Left forelimb (tissue), 1 donor: ENCODE data around the gene DDX31.

ENCODE experiments used
- DNase-seq: peaks from one replicate; pipeline ENCODE4 v3.0.0-alpha.2; 2018; ENCODE audit warnings: low spot score

DDX31 gene

DNA sequence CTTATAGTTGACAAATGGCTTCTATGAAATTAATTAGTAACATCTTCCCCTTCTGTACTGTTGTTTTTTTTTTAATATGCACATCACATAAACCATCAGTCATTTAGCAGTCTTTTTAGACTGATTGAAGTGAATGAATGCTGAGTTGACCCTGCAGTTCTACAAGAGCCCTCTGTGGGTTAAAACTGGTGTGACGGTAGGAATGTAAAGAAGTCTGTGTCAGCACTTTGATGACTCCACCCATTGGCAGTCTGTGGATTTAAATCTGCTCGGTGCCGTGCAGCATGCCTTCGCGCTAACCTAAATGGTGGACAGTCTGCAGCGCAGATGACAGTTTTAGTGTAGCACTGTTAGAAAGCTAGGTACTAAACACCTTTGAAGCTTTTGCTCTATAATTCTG is 3.6 kb upstream of the DDX31 start:
- DNase-seq, result no peak

DNA sequence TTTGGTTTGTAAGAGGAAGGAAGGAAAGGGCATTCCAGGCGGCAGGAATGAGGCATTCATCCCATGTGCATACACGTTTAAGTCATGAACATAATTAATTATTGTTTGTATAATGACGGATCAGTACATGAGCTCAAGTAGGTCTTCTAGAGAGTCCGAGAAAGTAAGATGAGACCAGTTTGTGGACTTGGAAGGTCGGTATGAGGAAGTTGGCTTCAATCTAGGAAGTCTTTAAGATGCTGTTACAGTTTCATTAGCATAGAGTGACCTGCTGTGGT is 2.6 kb upstream of the DDX31 start:
- DNase-seq, result no peak

DNA sequence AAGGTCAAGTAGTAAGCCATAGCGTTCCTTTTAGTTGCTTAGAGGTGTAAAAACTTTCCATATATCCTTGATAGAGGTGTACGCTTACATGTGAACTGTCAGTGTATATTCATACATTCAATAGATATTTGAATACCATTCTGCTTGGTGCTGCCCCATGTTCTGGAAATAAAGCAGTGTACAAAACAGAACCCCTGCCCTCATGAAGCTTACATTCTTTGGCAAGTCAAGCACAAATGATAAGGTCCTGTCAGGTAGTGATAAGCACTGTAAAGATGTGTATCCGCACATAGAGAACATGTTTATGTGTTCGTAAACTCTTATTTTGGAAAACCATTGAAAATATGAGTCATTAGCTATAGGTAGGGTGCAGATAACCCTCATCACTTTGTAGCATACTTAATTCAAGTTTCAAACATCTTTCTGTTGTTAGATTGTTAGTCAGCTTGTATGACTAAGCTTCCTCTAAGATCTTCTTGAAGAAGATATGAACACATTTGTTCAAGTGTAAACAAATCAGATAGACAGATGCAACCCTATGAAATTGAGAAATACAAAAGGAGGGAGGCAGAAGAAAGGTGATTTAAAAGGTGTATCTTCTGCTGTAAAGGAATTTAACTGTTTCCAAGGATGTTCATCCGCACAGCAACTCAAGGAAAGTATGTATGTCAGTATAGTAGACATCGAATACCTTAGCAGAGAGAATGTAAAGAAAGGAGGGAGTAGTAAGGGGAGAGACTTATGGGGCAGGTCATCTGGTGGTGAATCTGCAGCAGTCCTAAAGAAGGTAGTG is 2.0 kb upstream of the DDX31 start:
- no peak for DNase-seq

DNA sequence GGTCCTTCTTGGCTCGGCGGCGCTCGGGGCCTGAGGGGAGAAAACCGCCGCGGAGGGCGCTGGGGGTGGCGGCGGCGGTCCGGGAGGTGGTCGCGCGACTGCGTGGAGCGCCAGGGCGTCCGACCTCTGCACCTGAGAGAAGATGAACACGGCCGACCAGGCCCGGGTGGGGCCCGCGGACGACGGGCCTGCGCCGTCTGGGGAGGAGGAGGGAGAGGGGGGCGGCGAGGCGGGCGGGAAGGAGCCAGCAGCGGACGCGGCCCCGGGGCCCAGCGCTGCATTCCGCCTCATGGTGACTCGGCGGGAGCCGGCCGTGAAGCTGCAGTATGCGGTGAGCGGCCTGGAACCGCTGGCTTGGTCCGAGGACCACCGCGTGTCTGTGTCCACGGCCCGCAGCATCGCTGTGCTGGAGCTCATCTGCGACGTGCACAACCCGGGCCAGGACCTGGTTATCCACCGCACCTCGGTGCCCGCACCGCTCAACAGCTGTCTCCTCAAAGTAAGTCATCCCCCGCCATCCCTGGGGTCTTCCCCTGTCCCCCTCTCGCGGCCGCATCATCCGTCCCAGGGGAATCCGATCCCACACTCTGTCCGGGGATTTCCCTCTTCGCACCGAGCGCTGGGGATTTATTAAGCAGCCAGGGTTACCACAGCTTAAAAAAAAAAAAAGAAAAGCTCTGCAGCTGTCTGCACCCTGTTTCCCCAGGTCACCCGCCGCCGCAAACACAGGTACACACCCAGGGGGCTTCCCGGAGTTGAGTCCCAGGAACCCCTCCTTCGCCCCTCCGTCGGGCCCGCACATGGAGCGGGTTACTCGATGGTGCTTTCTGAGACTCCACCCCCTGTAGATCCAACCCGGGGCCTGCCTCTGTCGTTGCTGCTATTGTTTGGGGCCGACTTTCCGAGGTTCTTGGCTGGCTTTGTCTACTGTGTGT is 941 bp upstream of the DDX31 start, which contains the start of gene GTF3C4:
GTF3C4 (plus strand) TSS at position 8 of the 935 bp plus-strand sequence; CDS start at position 143, 135 bp downstream.
- no peak for DNase-seq

DNA sequence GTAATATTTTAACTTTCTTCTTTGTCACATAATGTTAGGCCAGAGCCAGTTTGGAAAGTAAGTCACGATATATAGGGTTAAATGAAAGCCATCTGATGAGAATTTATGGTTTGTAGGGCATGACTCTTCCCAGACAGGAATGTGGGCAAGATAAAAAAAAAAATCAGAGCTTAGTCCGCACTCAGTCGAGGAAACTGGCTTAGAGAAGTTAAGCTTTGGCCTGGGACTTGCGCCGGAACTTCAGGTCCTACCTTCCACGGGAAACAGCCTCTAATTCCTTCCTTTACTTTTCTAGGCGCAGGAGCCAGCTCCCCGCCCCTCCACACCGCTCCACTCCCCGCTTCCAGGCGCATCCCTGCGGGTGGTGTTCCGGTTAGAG is 475 bp downstream of the DDX31 start:
- DNase-seq, result no peak

DNA sequence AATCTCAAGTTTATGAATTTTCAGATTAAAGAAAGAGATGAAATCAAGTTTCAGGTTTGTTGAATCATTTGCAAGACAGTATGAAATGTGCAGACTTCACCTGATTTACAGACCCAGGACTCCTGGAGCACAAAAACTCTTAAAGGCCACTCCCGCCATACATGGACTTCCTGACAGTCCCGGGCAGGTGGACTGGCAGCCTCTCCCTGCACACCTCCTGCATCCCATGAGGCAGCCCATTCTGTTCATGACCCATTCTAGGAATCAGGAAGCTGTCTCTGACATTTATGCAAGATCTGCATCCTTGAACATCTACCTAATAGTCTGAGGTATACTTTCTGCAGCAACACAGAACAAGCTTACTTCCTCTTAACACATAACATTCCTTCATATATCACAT is 5.9 kb downstream of the DDX31 start:
- DNase-seq, result no peak

DNA sequence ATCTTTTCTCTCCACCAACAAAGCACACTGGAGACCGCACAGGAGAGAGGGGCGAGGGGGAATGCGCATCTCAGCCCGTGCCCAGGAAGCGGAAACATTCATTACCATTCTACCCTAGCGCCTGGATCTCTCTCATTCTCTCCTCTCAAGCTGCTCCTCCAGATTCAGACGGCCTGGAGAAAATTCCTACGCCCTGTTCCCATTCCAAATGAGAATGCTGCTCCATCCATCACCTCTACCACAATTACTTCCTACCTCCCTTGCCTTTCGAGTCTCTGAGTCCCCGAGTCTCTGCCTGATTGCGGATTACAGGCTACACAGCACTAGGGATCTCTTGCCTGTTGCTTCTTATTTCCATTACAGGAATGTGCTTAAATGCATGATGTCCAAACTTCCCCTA is 6.7 kb downstream of the DDX31 start:
- DNase-seq, result no peak

DNA sequence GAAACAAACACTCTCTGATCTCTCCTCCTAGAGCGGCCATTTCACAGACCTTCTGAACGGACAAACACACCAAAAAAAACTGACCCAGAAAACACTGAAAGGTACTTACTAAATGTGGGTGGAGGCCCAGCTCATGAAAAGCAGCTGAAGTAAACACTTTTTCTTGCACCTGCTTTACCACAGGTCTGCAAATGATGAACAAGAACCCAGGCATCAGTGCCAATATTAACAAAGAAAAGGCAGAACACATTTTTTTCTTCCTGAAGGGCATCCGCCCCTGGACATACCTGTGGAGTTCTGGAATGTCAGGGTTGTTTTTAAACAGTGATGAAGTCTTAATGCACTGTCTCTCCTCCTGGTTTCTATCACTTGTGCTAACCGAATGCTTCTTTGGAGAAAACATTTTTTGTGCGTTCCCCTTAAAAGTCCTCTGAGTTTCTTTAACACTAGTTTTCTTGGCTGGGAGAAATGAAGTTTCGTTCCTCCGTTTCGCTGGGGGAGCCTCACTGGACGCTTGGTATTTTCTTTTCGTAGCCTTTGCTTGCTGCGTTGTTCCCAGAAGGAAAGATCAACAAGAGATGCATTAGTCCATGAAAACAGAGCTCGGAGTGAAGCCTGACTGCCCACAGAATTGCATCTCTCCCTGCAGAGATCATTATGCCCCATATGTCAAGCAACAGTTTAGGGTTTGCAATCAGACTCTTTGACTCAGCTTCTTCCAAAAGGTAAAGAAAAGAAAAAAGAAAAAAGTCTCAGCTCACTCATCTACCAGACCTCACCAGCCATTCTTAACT is 7.4 kb downstream of the DDX31 start:
- no peak for DNase-seq

DNA sequence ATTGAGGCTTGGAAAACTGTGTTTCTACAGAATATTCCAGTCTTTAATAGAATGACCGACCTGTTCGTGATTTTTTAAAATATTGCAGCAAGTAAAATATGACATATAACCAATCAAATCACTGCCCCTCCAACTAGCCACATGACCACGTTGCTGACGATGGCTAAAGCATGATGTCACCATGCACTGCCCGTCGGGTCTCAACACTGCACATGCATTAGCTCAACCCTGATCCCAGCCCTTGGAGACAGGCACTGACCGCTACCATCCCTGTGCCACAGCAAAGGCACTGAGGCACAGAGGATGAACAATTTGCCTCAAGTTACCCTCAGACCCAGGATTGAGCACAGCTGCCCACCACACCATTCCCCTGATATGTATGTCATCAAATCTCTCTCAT is 13.5 kb downstream of the DDX31 start:
- no peak for DNase-seq

DNA sequence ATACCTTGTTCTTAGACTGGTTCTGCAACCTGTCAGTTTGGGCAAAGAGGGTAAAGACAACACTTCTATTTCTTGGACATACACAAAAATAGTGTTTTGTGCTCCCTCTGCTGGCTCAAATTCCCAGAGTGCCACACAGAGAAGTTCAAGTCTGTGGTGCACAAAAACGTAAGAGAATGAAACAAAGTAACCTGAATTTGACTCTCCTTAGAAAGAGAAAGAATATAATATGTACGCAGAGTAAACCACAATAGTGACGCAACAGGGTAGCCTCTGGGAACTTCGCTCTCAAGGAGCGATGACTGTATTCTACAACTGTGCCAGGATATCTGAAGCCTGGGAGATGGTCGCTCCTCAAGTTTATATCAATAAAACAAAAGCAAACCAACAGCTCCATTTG is 18.5 kb downstream of the DDX31 start:
- no peak for DNase-seq

DNA sequence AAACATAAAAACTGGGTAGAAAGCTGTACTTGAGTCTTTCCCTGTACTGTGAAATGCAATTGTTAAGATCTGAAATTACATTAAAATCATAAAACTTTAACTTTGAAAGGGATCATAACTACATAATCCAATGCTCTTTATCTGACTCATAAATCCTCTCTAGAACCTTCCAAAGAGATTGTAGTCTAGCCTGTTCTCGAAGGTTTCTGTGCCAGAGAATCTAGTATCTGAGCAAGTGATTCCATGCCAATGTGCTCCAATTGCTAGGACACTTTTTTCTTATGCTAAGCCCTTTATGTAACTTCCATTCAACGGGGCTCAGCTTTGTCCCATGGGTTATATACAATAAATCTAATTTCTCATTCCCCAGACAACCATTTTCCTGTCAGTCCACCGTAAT is 21.1 kb downstream of the DDX31 start:
- DNase-seq, result no peak

DNA sequence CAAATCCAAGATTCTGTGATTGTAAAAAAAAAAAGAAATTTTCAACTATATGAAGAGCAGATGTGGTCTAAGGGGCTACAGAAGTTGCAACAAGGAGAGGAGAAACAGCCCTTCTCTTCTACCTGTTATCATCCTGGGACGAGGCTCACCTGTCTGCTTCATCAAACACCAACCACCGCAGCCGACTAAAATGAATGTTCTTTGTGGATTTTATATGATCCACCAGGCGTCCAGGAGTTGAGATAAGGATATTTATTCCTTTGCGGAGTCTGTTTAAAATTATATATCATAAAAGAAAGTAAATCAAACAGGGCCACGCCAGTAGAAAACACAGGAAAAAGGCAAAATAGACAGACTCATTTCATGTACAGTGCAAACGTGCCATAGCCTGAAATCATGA is 21.5 kb downstream of the DDX31 start:
- no peak for DNase-seq

DNA sequence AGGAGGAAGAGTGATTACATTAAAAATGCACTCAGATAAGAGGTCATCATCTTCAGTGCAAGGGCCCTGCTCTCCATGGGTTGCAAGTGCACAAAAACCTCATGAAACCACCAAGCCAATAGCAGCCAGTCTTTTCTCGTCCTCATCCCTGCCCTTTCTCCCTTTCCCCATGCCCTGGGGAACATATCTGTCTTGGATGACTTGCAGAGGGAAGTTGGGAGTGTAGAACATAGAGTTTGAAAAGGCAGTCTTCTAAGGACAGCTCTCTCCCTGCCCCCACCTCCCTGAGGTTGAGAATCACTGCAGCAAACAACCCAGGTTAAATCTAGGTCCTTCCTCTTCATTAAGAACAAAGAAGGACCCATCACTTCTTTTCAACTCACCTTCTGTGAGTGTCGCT is 22.0 kb downstream of the DDX31 start:
- no peak for DNase-seq

DNA sequence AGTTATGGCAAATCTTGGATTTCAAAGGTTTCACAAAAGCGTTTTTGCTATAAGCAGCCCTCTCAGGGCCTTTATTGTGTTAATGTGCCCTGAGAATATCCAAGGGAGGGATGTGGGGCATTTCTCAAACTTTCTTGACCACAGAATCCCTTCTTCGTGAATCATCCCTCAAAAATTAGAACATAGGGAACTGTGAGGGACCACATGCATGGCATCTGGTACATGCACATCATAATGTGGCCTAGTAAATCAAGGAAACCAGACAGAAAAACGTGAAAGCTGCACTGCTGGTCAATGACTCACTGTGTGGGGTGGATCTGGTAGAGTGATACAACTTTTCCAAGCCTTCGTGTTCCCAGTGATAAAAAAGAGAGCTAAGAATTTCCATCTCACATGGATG is 22.4 kb downstream of the DDX31 start:
- no peak for DNase-seq

DNA sequence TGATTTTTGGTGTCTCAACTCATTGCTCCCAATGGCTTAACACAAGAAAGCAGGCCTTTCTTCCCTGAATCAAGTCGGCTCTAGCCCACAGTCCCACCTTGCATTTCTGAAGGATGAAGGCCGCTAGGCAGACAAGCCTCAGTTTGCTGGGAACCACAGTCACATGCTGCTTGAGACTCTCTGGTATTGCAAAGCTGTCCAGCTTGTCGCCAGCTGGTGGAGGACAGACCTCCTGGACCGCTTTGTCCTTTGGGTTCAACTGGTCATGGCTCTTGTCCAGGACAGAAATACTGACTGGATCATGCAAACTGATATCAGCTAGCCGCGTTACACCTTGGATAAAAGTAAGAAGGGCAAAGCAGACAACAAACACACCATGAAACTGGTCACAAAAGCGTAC is 23.1 kb downstream of the DDX31 start:
- no peak for DNase-seq

DNA sequence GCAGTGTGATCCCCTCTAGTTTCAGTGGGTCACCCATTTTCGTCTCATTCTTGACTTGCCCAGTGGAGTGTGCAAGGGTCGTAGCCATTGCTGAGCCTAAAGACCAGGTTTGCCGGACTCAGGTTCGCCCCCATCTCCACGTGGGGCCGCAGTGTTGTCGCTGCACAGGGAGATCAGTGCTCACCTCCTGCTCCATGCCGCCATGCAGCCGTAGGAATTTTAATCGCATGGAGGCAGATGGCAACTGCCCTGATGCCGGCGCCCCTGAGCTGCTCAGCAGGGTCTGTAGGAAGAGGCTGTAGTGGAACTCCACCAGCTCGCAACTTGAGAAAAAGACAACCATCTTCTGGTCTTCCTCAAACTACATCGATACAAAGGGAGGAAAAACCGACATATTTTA is 24.1 kb downstream of the DDX31 start:
- DNase-seq, result no peak

DNA sequence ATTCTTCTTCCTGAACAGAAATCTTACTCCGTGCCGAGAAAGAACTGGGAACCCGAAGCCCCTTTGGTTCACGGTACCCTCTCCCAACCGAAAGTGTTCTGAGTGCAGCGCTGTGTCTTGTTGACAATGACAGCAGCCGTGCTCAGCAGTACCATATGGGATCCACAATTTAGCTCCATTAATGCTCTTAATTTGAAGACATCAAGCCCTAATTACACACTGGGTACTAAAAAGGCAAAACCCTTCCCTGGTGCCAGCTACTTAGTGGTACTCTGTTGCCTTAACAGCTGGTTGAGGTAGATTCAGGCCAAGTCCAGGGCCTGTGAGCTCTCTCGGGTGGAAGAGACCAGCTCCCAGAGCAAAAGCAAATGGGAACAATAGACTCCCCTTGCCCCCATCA is 24.5 kb downstream of the DDX31 start:
- no peak for DNase-seq

DNA sequence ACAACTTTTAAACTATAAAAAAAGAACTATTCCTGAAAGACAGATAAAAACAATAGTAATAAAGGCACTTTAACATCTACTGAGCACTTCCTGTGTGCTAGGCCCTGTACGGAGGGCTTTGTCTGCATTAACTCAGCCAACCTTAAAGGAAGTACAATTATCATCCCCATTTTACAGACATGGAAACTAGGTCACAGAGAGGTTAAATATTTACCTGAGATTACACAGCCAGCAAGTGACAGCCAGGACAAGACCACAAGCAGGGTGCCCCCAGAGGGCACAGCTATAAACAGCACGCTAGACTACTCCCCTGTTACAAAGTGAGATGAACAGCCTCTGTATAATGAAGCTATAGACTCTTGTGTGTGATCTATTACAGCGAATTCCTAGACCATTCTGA is 25.5 kb downstream of the DDX31 start:
- DNase-seq, result no peak

DNA sequence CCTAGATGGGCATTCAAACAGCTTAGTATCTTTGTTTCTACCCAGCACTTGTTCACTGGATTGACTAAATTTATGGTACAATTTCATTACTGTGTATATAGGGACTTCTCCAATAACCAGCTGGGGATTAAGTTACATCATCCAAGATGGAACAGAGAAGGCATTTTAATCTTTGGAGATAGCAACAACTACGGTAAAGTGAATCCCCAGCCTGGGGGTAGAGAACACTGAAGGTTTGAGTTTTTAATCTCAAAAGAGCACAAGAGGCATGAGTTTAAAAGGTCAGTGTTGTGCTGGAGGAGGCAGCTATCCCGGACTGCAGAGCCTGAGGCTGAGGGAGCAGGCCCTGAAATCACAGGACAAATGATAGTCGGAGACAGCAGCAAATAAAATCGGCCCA is 28.6 kb downstream of the DDX31 start:
- no peak for DNase-seq

DNA sequence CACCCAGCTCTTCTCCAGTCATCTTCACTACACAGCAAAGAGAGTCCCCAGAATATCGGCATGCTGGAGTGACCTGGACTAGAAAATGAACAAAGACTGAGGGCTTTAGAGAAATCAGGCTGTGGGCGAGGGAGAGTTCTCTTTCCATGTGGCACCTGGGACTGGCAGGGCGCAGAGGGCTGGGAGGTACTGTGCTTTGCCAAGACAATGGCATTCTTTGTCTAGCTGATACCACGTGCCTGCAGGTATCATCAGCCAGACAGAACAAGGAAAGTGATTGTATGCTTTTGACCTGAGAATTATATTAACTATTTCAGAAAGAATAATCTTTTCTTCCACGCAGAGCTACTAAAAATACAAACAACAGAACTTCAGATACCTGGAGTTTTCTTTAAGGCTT is 30.5 kb downstream of the DDX31 start:
- no peak for DNase-seq

DNA sequence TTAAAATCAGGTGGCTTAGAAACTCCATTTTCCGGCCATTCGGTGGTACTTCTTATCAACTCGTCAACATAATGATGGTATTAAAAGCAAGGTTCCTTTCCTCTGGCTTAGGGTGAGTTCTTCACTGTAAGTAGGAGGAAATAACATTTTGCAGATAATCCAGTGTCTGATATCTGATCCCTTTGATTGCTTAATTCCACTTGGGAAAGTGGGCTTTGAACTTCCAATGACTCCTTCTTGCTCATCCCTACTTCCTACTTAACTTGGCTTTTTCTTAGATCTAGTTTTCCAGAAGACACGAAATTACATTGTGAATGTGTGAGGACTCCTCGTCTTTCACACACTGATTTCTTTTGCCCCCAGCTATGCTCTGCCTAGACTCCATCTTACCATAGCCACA is 31.5 kb downstream of the DDX31 start:
- no peak for DNase-seq

DNA sequence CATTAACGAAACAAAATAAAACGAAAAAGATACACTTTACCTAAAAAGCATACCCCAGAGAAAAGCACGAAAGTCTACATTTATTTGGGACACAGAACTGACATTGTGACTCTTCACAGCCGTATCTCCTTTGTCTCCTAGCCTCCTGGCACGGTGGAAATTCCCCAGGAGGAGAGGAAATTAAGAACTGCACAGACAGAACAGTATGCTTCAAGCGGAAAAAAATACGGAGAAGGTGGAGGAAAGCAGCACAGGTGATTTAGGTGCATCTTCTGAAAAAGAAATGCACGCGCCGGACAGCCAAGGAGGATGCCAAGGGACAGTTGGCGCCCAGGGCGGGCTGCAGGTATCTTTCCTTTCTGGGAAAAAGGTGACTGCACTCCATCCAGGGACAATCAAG is 32.0 kb downstream of the DDX31 start:
- no peak for DNase-seq

DNA sequence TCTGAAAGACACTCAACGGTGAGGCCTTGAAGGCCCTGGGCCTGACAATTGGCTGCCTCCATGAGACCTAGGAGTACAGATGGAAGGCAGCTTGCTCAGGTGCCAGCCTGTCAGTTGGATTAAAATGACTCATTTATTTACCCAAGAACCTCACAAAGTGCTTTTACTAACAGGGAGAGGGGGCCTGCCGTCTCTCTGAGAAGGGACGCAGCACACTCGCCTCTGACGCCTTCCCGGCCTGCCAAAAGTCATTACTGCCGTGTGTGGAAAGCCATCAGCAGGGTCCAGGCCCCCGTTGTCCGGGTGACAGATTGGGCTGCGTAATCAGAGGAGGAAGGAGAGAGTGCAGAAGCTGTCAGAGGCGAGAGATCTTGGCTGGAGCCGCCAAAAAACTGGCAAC is 32.4 kb downstream of the DDX31 start:
- DNase-seq, result no peak
